ENCODE measurements around the gene PHOSPHO1.

GRCh38 chr17:49214676-49215360, 15.8 kb downstream of the PHOSPHO1 start:
- TF ChIP-seq ZNF416 (tag by site-specific recombination; IDR thresholded peaks at IDR 0.05) (no peak), PRDM1 (tag by site-specific recombination; IDR thresholded peaks at IDR 0.05) (no peak), YY1 (tag by site-specific recombination; IDR thresholded peaks at IDR 0.05) (no peak), ZNF324 (tag by site-specific recombination; IDR thresholded peaks at IDR 0.05) (no peak), CTCF (tag by site-specific recombination; IDR thresholded peaks at IDR 0.05) (no peak)

Data from HEK293 (cell line).